HepG2 (cell line): ENCODE results near the gene FNDC3B. TPM values are rescaled to one million over a fixed set of nuclear protein-coding genes. Genes with fewer than 3 reads are reported as not detected.

Source experiments
- KLF6 ChIP-seq: IDR thresholded peaks from 2 replicates; pipeline ENCODE4 v1.8.0; 2016; ENCODE audit warnings: missing biosample characterization, missing genetic modification reagents
- PHF20 ChIP-seq: sonication (generic); formaldehyde crosslinking; IDR thresholded peaks from 2 replicates; pipeline ENCODE4 v1.5.0; 2020; ENCODE audit warnings: mild to moderate bottlenecking, missing genetic modification reagents
- RBM39 ChIP-seq: fragments of 200-400 bp; formaldehyde crosslinking; IDR thresholded peaks from one replicate; pipeline ENCODE4 v1.6.1; 2018; ENCODE audit warnings: antibody characterized with exemption, mild to moderate bottlenecking, low read depth, low read length; ENCODE audit not compliant: poor library complexity, severe bottlenecking
- RFX1 ChIP-seq: fragments of 450-650 bp; IDR thresholded peaks from 2 replicates; pipeline ENCODE4 v1.6.1; 2017
- RNF2 ChIP-seq: fragments of 450-650 bp; conservative IDR thresholded peaks from 2 replicates; pipeline ENCODE4 v1.6.1; 2016; ENCODE audit warnings: low read depth
- TGIF2 ChIP-seq: IDR thresholded peaks from 2 replicates; pipeline ENCODE4 v1.6.1; 2016; ENCODE audit warnings: control low read depth, missing compliant biosample characterization
- U2AF1 ChIP-seq: fragments of 200-400 bp; formaldehyde crosslinking; optimal IDR thresholded peaks from 2 replicates; pipeline ENCODE3; 2017; ENCODE audit warnings: mild to moderate bottlenecking, low read depth, low read length
- ZC3H13 ChIP-seq: sonication (generic); formaldehyde crosslinking; IDR thresholded peaks from 2 replicates; pipeline ENCODE4 v1.8.1; 2023; ENCODE audit warnings: mild to moderate bottlenecking, missing genetic modification reagents, moderate library complexity
- ZNF205 ChIP-seq: IDR thresholded peaks from 2 replicates; pipeline ENCODE4 v1.6.1; 2018; ENCODE audit warnings: missing biosample characterization, missing genetic modification reagents
- ZNF549 ChIP-seq: sonication (generic); formaldehyde crosslinking; IDR thresholded peaks from 2 replicates; pipeline ENCODE4 v1.5.0; 2020; ENCODE audit warnings: missing genetic modification reagents
- ZNF577 ChIP-seq: sonication (generic); formaldehyde crosslinking; IDR thresholded peaks from 2 replicates; pipeline ENCODE4 v1.4.0; 2020; ENCODE audit warnings: mild to moderate bottlenecking, low read depth, missing genetic modification reagents, borderline replicate concordance
- ZNF615 ChIP-seq: sonication (generic); formaldehyde crosslinking; IDR thresholded peaks from 2 replicates; pipeline ENCODE4 v1.5.0; 2020; ENCODE audit warnings: mild to moderate bottlenecking, missing genetic modification reagents, borderline replicate concordance
- ZNF713 ChIP-seq: sonication (generic); formaldehyde crosslinking; IDR thresholded peaks from 2 replicates; pipeline ENCODE4 v1.4.0; 2020; ENCODE audit warnings: mild to moderate bottlenecking, missing genetic modification reagents
- ZNF737 ChIP-seq: sonication (generic); formaldehyde crosslinking; IDR thresholded peaks from 2 replicates; pipeline ENCODE4 v1.5.0; 2020; ENCODE audit warnings: missing genetic modification reagents, mild to moderate bottlenecking, borderline replicate concordance
- ZNF766 ChIP-seq: sonication (generic); formaldehyde crosslinking; IDR thresholded peaks from 2 replicates; pipeline ENCODE4 v1.5.0; 2020; ENCODE audit warnings: missing genetic modification reagents, borderline replicate concordance
- polyA plus RNA-seq, 8 experiments: library from polyadenylated mRNA; depleted of rRNA in 3 of 8; stranded (reverse) in 7 of 8; unstranded in 1 of 8; fragments of >200 nt; fragmentation: Illumina TruSeq in 4 of 8; extraction: Trizol in 4 of 8; gene quantifications; 2 replicates each; pipeline versions ENCODE4 v1.2.1 to v1.2.3, GENCODE V29; 2011 to 2016; ENCODE audit warnings: low read depth in 4 of 8, missing spikeins in 1 of 8, mixed read lengths in 1 of 8; ENCODE audit not compliant: insufficient read depth in 1 of 8
- total RNA-seq, 5 experiments: library from RNA; depleted of rRNA; stranded (reverse); fragments of >200 nt; fragmentation: Illumina TruSeq; extraction: Trizol; gene quantifications; 2 replicates each; pipeline ENCODE4 v1.2.3, GENCODE V29; 2016; ENCODE audit warnings: low read depth in 1 of 5
- TF ChIP-seq, protein P1 (sequence below): sonication (generic); formaldehyde crosslinking; conservative IDR thresholded peaks from 2 replicates; pipeline ENCODE4 v1.8.0; 2022; ENCODE audit warnings: mild to moderate bottlenecking, moderate library complexity, missing genetic modification reagents
- TF ChIP-seq, protein P2 (sequence below): sonication (generic); formaldehyde crosslinking; IDR thresholded peaks from 2 replicates; pipeline ENCODE4 v1.8.1; 2023; ENCODE audit warnings: missing genetic modification reagents, inconsistent platforms, borderline replicate concordance
- TF ChIP-seq, protein P3 (sequence below): sonication (generic); formaldehyde crosslinking; IDR thresholded peaks from 2 replicates; pipeline ENCODE4 v1.5.0; 2020; ENCODE audit warnings: mild to moderate bottlenecking, missing genetic modification reagents, borderline replicate concordance

Gene FNDC3B
- total and polyA plus RNA-seq, 2 of the 13 experiments (the other 11 are each of a cell fraction or from before 2014, with no cell fraction given): 74.8 to 103 TPM

- TF ChIP-seq TGIF2 (CRISPR knock-in tag) (no peak), ZNF577 (CRISPR knock-in tag) (no peak), RNF2 (no peak), PHF20 (no peak), ZNF549 (CRISPR knock-in tag) (no peak), ZC3H13 (CRISPR knock-in tag) (no peak), RBM39 (no peak), ZNF615 (CRISPR knock-in tag) (no peak), RFX1 (no peak), ZNF766 (no peak), ZNF205 (peak; percentile 58; the same call in 1 of the 2 replicates), U2AF1 (no peak), KLF6 (CRISPR knock-in tag) (no peak), ZNF737 (no peak), ZNF713 (CRISPR knock-in tag) (no peak)
- TF ChIP-seq, protein P1, sequence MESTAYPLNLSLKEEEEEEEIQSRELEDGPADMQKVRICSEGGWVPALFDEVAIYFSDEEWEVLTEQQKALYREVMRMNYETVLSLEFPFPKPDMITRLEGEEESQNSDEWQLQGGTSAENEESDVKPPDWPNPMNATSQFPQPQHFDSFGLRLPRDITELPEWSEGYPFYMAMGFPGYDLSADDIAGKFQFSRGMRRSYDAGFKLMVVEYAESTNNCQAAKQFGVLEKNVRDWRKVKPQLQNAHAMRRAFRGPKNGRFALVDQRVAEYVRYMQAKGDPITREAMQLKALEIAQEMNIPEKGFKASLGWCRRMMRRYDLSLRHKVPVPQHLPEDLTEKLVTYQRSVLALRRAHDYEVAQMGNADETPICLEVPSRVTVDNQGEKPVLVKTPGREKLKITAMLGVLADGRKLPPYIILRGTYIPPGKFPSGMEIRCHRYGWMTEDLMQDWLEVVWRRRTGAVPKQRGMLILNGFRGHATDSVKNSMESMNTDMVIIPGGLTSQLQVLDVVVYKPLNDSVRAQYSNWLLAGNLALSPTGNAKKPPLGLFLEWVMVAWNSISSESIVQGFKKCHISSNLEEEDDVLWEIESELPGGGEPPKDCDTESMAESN: no peak
- TF ChIP-seq, protein P2, sequence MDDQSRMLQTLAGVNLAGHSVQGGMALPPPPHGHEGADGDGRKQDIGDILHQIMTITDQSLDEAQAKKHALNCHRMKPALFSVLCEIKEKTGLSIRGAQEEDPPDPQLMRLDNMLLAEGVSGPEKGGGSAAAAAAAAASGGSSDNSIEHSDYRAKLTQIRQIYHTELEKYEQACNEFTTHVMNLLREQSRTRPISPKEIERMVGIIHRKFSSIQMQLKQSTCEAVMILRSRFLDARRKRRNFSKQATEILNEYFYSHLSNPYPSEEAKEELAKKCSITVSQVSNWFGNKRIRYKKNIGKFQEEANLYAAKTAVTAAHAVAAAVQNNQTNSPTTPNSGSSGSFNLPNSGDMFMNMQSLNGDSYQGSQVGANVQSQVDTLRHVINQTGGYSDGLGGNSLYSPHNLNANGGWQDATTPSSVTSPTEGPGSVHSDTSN: no peak
- TF ChIP-seq, protein P3, sequence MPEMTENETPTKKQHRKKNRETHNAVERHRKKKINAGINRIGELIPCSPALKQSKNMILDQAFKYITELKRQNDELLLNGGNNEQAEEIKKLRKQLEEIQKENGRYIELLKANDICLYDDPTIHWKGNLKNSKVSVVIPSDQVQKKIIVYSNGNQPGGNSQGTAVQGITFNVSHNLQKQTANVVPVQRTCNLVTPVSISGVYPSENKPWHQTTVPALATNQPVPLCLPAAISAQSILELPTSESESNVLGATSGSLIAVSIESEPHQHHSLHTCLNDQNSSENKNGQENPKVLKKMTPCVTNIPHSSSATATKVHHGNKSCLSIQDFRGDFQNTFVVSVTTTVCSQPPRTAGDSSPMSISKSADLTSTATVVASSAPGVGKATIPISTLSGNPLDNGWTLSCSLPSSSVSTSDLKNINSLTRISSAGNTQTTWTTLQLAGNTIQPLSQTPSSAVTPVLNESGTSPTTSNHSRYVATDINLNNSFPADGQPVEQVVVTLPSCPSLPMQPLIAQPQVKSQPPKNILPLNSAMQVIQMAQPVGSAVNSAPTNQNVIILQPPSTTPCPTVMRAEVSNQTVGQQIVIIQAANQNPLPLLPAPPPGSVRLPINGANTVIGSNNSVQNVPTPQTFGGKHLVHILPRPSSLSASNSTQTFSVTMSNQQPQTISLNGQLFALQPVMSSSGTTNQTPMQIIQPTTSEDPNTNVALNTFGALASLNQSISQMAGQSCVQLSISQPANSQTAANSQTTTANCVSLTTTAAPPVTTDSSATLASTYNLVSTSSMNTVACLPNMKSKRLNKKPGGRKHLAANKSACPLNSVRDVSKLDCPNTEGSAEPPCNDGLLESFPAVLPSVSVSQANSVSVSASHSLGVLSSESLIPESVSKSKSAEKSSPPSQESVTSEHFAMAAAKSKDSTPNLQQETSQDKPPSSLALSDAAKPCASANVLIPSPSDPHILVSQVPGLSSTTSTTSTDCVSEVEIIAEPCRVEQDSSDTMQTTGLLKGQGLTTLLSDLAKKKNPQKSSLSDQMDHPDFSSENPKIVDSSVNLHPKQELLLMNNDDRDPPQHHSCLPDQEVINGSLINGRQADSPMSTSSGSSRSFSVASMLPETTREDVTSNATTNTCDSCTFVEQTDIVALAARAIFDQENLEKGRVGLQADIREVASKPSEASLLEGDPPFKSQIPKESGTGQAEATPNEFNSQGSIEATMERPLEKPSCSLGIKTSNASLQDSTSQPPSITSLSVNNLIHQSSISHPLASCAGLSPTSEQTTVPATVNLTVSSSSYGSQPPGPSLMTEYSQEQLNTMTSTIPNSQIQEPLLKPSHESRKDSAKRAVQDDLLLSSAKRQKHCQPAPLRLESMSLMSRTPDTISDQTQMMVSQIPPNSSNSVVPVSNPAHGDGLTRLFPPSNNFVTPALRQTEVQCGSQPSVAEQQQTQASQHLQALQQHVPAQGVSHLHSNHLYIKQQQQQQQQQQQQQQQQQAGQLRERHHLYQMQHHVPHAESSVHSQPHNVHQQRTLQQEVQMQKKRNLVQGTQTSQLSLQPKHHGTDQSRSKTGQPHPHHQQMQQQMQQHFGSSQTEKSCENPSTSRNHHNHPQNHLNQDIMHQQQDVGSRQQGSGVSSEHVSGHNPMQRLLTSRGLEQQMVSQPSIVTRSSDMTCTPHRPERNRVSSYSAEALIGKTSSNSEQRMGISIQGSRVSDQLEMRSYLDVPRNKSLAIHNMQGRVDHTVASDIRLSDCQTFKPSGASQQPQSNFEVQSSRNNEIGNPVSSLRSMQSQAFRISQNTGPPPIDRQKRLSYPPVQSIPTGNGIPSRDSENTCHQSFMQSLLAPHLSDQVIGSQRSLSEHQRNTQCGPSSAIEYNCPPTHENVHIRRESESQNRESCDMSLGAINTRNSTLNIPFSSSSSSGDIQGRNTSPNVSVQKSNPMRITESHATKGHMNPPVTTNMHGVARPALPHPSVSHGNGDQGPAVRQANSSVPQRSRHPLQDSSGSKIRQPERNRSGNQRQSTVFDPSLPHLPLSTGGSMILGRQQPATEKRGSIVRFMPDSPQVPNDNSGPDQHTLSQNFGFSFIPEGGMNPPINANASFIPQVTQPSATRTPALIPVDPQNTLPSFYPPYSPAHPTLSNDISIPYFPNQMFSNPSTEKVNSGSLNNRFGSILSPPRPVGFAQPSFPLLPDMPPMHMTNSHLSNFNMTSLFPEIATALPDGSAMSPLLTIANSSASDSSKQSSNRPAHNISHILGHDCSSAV (CRISPR knock-in tag): no peak
Observed at GRCh38 chr3:172203522-172204258, 164.3 kb downstream of the FNDC3B start (continued).
